ENCODE measurements around the gene OTOA. TPM values are rescaled to one million over a fixed set of nuclear protein-coding genes. Genes with fewer than 3 reads are reported as not detected.

Gene OTOA
- total and polyA plus RNA-seq, 9 donors = 0.04 to 0.47 (median 0.15) TPM; not detected in 4

DNA sequence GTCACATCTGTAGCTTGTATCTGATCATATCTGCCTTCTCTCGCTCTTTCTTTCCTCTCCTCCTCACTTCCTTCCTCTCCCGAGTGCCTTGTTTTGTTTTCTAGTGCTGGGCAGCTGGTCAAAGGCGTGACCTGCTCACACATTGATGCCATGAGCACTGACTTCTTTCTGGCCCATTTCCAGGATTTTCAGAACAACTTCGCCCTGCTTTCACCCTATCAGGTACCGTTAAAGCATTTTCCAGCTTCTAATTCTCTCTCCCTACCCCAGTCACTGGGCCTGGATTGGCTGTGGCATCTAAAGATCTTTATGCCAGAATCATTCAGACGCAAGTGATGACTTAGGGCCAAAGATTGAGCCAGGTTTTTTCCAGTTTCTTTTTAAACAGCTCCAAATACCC lies 55.5 kb downstream of the OTOA start:
- H3K27me3 ChIP-seq = no peaks in the 10 kb centered on the region
- 42 to 47% (median 46%) methylated on average over 6 of the region's 6 CpGs for WGBS, 3 donors
- intact Hi-C loops (cut with DNase I) = loop anchor here in 1 of 4 donors (10.0 kb wide), 1 partner anchor 134 kb away; no protein-coding TSS in a partner anchor

DNA sequence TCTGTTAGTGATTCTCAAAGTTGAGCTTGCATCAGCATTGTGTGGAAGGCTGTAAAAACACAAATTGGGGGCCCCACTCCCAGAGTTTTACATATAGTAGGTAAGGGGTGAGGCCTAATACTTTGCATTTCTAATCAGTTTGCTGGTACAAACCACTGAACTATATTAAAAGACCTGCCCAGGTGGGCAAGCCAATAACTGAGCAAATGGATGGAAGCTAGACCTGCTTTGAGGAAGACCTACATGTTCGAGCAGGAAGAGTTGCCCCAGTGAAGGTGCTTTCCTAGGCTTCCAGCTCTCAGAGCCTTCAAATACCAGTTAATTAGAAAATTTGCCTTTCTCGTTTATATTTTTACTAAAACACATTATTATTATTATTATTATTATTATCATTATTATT lies 56.8 kb downstream of the OTOA start:
- TF ChIP-seq, protein P1, sequence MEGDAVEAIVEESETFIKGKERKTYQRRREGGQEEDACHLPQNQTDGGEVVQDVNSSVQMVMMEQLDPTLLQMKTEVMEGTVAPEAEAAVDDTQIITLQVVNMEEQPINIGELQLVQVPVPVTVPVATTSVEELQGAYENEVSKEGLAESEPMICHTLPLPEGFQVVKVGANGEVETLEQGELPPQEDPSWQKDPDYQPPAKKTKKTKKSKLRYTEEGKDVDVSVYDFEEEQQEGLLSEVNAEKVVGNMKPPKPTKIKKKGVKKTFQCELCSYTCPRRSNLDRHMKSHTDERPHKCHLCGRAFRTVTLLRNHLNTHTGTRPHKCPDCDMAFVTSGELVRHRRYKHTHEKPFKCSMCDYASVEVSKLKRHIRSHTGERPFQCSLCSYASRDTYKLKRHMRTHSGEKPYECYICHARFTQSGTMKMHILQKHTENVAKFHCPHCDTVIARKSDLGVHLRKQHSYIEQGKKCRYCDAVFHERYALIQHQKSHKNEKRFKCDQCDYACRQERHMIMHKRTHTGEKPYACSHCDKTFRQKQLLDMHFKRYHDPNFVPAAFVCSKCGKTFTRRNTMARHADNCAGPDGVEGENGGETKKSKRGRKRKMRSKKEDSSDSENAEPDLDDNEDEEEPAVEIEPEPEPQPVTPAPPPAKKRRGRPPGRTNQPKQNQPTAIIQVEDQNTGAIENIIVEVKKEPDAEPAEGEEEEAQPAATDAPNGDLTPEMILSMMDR (IDR thresholded peaks at IDR 0.05) = no peak
- no peak for TF ChIP-seq EP300 (IDR thresholded peaks at IDR 0.05)
- TF ChIP-seq POLR2A (IDR thresholded peaks at IDR 0.05) = no peak
- no peaks in the 10 kb centered on the region for H3K9me3 ChIP-seq
- no peak overlapping the region for H3K4me3 ChIP-seq
- no peak for DNase-seq
- no peaks in the 10 kb centered on the region for H3K27me3 ChIP-seq
- intact Hi-C loops (cut with DNase I) = no loop called here
- H3K36me3 ChIP-seq = no peaks in the 10 kb centered on the region
- no peak overlapping the region for H3K27ac ChIP-seq
- no peaks in the 10 kb centered on the region for H3K4me1 ChIP-seq (ENCODE audit: insufficient read depth)
- WGBS, 3 donors = 79 to 95% (median 90%) methylated on average over 2 of the region's 2 CpGs

More for the DNA sequence above, 55.5 kb downstream of the OTOA start:
- Histone ChIP-seq H3K9me3 (no peaks in the 10 kb centered on the region), H3K36me3 (no peaks in the 10 kb centered on the region), H3K4me3 (no peak overlapping the region), H3K27ac (no peak overlapping the region), H3K4me1 (ENCODE audit: insufficient read depth) (no peaks in the 10 kb centered on the region)
- TF ChIP-seq POLR2A (IDR thresholded peaks at IDR 0.05) = no peak
- TF ChIP-seq, protein P1 (IDR thresholded peaks at IDR 0.05) = no peak
- no peak for TF ChIP-seq EP300 (IDR thresholded peaks at IDR 0.05)
- DNase-seq = no peak

- H3K27me3 ChIP-seq = no peaks in the 10 kb centered on the region
- H3K4me1 ChIP-seq (ENCODE audit: insufficient read depth) = no peaks in the 10 kb centered on the region
- no peak overlapping the region for H3K4me3 ChIP-seq
- no peaks in the 10 kb centered on the region for H3K9me3 ChIP-seq
- no peak for DNase-seq
- TF ChIP-seq EP300 (IDR thresholded peaks at IDR 0.05) (no peak), POLR2A (IDR thresholded peaks at IDR 0.05) (no peak)
- TF ChIP-seq, protein P1 (IDR thresholded peaks at IDR 0.05) = no peak
- intact Hi-C loops (cut with DNase I) = no loop called here
- H3K27ac ChIP-seq = no peak overlapping the region
- no peaks in the 10 kb centered on the region for H3K36me3 ChIP-seq
- 59 to 72% (median 71%) methylated on average over 7 of the region's 7 CpGs for WGBS, 3 donors
These were observed 59.1 kb downstream of the OTOA start for GRCh38 chr16:21722771-21723455.

DNA sequence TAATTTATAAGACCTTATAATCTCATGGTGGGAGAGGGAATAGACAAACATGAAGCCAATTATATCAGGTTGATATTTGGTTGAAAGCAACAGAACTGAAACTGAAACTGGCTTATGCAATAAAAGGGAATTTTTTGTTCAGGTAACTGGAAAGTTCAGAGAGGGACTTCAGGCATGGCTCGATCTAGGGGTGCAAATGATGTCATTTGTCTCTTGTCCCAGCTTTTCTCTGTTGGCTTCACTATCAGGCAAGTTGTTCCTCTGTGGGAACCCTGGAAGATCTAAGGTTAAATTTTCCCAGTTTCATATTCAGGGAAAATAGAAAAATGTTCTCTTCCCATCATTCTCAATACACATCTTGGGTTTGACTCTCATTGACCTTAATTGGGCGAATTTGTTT lies 59.8 kb downstream of the OTOA start:
- whole genome bisulfite sequencing, 3 donors = 56 to 79% (median 70%) methylated on average over 2 of the region's 2 CpGs
- no peak for TF ChIP-seq EP300 (IDR thresholded peaks at IDR 0.05)
- TF ChIP-seq, protein P1 (IDR thresholded peaks at IDR 0.05) = no peak
- TF ChIP-seq POLR2A (IDR thresholded peaks at IDR 0.05) = no peak
- Histone ChIP-seq H3K27ac (no peak overlapping the region), H3K4me1 (ENCODE audit: insufficient read depth) (no peaks in the 10 kb centered on the region), H3K27me3 (no peaks in the 10 kb centered on the region), H3K9me3 (no peaks in the 10 kb centered on the region), H3K4me3 (no peak overlapping the region), H3K36me3 (no peaks in the 10 kb centered on the region)
- no peak for DNase-seq
- intact Hi-C loops (cut with DNase I) = no loop called here

Data from ovary (tissue), 9 donors.